ENCODE results near the gene FAM120AOS. TPM values are rescaled to one million over a fixed set of nuclear protein-coding genes. Genes with fewer than 3 reads are reported as not detected.
A peak's percentile ranks its signal among the peaks of the same experiment; 100 is the strongest.

The FAM120AOS gene
- total RNA-seq, 1 experiment from 2014 or later: 53.6 TPM

GRCh38 chr9:93451849-93452709 lies 1.3 kb downstream of the FAM120AOS start:
- Histone ChIP-seq H2BK120ac (ENCODE audit: low read depth, low read length, poor library complexity, severe bottlenecking) (no peak overlapping the region), H2BK5ac (ENCODE audit: insufficient read length, low read length) (no peak overlapping the region), H2AFZ (ENCODE audit: low read length) (no peak overlapping the region), H3K4me1 (ENCODE audit: insufficient read depth, low read length) (peaks cover 3% of the 10 kb centered on the region; the same call in 1 of the 2 replicates), H3K4ac (ENCODE audit: low read depth, low read length) (no peak overlapping the region), H3K79me1 (ENCODE audit: insufficient read depth, low read depth, low read length, poor library complexity, severe bottlenecking) (no peaks in the 10 kb centered on the region), H4K91ac (ENCODE audit: insufficient read length, low read depth, low read length) (no peak overlapping the region), H2BK15ac (ENCODE audit: low read depth, low read length) (no peak overlapping the region), H3K27ac (ENCODE audit: insufficient read length, low read depth, low read length) (no peak overlapping the region), H3K18ac (ENCODE audit: insufficient read length, low read depth, low read length) (no peak overlapping the region), H3K4me2 (ENCODE audit: insufficient read depth, insufficient read length, low read length) (peak overlapping the region; percentile 99), H3K9ac (ENCODE audit: extremely low read depth, insufficient read length, low read length) (peak overlapping the region; percentile 70), H4K20me1 (ENCODE audit: control insufficient read depth, insufficient read depth, insufficient read length) (peaks cover 4% of the 10 kb centered on the region), H2BK12ac (ENCODE audit: insufficient read length, low read depth, low read length) (no peak overlapping the region), H2BK20ac (ENCODE audit: low read depth, low read length, poor library complexity, severe bottlenecking) (no peak overlapping the region), H3K23me2 (ENCODE audit: insufficient read length, low read depth, low read length, poor library complexity, severe bottlenecking) (peaks cover 20% of the 10 kb centered on the region), H4K8ac (replicated peaks; ENCODE audit: insufficient read length, low read depth, low read length) (no peak overlapping the region), H3K9me3 (ENCODE audit: control insufficient read depth, low read depth, low read length) (no peaks in the 10 kb centered on the region), H3K23ac (ENCODE audit: insufficient read length, low read depth, low read length) (no peak overlapping the region), H3K27me3 (ENCODE audit: insufficient read depth, low read length) (no peaks in the 10 kb centered on the region), H3T11ph (ENCODE audit: low read length) (no peak overlapping the region), H4K5ac (ENCODE audit: insufficient read length, low read depth, low read length) (no peak overlapping the region), H3K79me2 (ENCODE audit: insufficient read depth, low read length) (peaks cover 17% of the 10 kb centered on the region), H3K14ac (ENCODE audit: insufficient read depth, low read length) (peak overlapping the region; percentile 18), H2AK5ac (ENCODE audit: insufficient read length, low read length) (no peak overlapping the region), H3K56ac (ENCODE audit: insufficient read length, low read depth, low read length) (no peak overlapping the region)
- TF ChIP-seq CTCF (conservative IDR thresholded peaks at IDR 0.05): peak; percentile 24; the same call in 1 of the 3 replicates
- peaks cover 30 to 31% of the 10 kb centered on the region in 2 experiments for H3K4me1 Mint-ChIP-seq
- peak; percentile 46 for DNase-seq
- peaks cover 17 to 34% (median 27%) of the 10 kb centered on the region in 3 experiments for H3K36me3 Mint-ChIP-seq (ENCODE audit: insufficient read depth in 1 of 3, low read depth in 3 of 3)
- no peaks in the 10 kb centered on the region for H3K27me3 Mint-ChIP-seq (ENCODE audit: low read depth)
- WGBS (ENCODE audit: extremely low coverage, insufficient read length, low lambda C conversion rate): no CpG with 5 or more reads among the region's 92 CpGs
- no peaks in the 10 kb centered on the region; a peak in 1 of 5 replicates for H3K9me3 Mint-ChIP-seq
- peak overlapping the region; percentile 89 to 90 for H3K4me3 Mint-ChIP-seq
- peak overlapping the region; percentile 95 to 98 (median 97) for H3K27ac Mint-ChIP-seq

Measured in H9 (cell line).